Esophagus squamous epithelium (tissue), 5 donors: Measurements from ENCODE around the gene CMC2. TPM values are rescaled to one million over a fixed set of nuclear protein-coding genes. Genes with fewer than 3 reads are reported as not detected.

Source experiments
- DNase-seq: peaks from one replicate; lab custom pipeline; 2025; lab: John Stamatoyannopoulos, UW
- H3K27ac ChIP-seq, 4 donors: fragments of 200-600 bp; sonication (generic); one replicate each; pipeline ENCODE4 v1.5.1; 2016 to 2019; ENCODE audit warnings: mild to moderate bottlenecking in 1 of 4
- H3K27me3 ChIP-seq, 4 donors: fragments of 200-600 bp; sonication (generic); 1 replicate in 3 of 4; 2 replicates in 1 of 4; pipeline versions ENCODE4 v1.5.1 to v1.6.0; 2017 to 2021; ENCODE audit warnings: antibody characterized with exemption in 1 of 4
- H3K36me3 ChIP-seq, 3 donors: fragments of 200-600 bp; sonication (generic); one replicate each; pipeline ENCODE4 v1.5.1; 2016 to 2019
- H3K4me1 ChIP-seq, 3 donors: fragments of 200-600 bp; sonication (generic); one replicate each; pipeline ENCODE4 v1.5.1; 2017 to 2019
- H3K4me3 ChIP-seq, 4 donors: fragments of 200-600 bp; sonication (generic); 1 replicate in 3 of 4; 2 replicates in 1 of 4; pipeline ENCODE4 v1.5.1; 2016 to 2019; ENCODE audit warnings: mild to moderate bottlenecking in 2 of 4, moderate library complexity in 1 of 4
- H3K9me3 ChIP-seq, 3 donors: fragments of 200-600 bp; sonication (generic); one replicate each; pipeline ENCODE4 v1.5.1; 2016 to 2019
- CTCF ChIP-seq, 6 experiments: fragments of 450-650 bp in 4 of 6; fragments of 200-600 bp in 2 of 6; sonication (generic) in 2 of 6; IDR thresholded peaks; one replicate each; pipeline ENCODE4 v1.5.1; 2016 to 2019; ENCODE audit warnings: antibody characterized with exemption in 6 of 6, mild to moderate bottlenecking in 4 of 6, moderate library complexity in 4 of 6
- POLR2A ChIP-seq, 4 donors: fragments of 450-650 bp; IDR thresholded peaks; one replicate each; pipeline ENCODE4 v1.6.1; 2017; ENCODE audit warnings: antibody characterized with exemption in 4 of 4, mild to moderate bottlenecking in 4 of 4, moderate library complexity in 3 of 4
- WGBS, 2 donors: methylation state at CpG; one replicate each; pipeline ENCODE4 v1.1.5; 2018; 5-methylcytosine and 5-hydroxymethylcytosine counted together
- intact Hi-C: fragments of 100-400 bp; cut with DNase I; formaldehyde crosslinking; loops from one replicate; pipeline ENCODE4 v1.15.0; 2022
- total RNA-seq, 4 donors: library from RNA; depleted of rRNA; stranded (reverse); fragments of >200 nt; gene quantifications; one replicate each; pipeline ENCODE4 v1.1.0, GENCODE V29; 2016
- donor health status: DM: yes; HTN: yes; CAD: no.

CMC2 gene
- total RNA-seq, 4 donors from 2014 or later: 7.4 to 41.2 (median 24.4) TPM

DNA sequence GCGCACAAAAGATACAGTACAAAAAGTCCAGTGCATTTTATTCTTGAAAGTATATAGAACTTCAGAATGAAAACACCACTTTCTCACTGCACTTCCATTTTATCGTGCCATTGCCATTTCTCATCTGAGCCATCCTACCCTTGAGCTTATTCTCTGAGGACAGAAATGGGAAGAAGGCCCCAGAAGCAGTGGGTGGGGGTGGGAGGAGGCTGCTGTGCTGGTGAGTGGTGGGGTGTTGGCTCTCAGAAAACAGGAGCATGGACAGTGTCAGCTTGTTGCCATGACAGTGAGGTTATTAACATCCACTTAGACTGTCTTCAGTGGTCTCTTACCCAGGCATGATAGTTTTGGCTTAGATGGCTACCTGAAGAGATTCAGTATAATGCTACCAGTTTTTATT, 33.4 kb upstream of the CMC2 start:
- TF ChIP-seq CTCF (IDR thresholded peaks at IDR 0.05): no peak
- TF ChIP-seq POLR2A (IDR thresholded peaks at IDR 0.05): no peak
- H3K27ac ChIP-seq: no peak overlapping the region
- peaks cover 0 to 73% (median 25%) of the 10 kb centered on the region in 3 donors for H3K36me3 ChIP-seq
- intact Hi-C loops: no loop called here
- H3K9me3 ChIP-seq: no peaks in the 10 kb centered on the region
- H3K4me1 ChIP-seq: peaks cover 4 to 36% (median 16%) of the 10 kb centered on the region in 3 donors
- H3K27me3 ChIP-seq: no peaks in the 10 kb centered on the region
- no peak for DNase-seq
- H3K4me3 ChIP-seq: no peak overlapping the region
- WGBS, 2 donors: 91 to 93% methylated on average over 2 of the region's 2 CpGs

GRCh38 chr16:81036751-81037350, 30.2 kb upstream of the CMC2 start:
- intact Hi-C loops: no loop called here
- peaks cover 0 to 40% (median 3%) of the 10 kb centered on the region in 3 donors for H3K36me3 ChIP-seq
- H3K9me3 ChIP-seq: no peaks in the 10 kb centered on the region
- H3K27me3 ChIP-seq: no peaks in the 10 kb centered on the region
- H3K4me3 ChIP-seq: peak overlapping the region; percentile 65 to 88 (median 80)
- no peak for DNase-seq
- WGBS, 2 donors: 25 to 30% methylated on average over 10 of the region's 10 CpGs
- peaks cover 5 to 39% (median 16%) of the 10 kb centered on the region in 3 donors for H3K4me1 ChIP-seq
- TF ChIP-seq POLR2A (IDR thresholded peaks at IDR 0.05): peak in 1 of 4 donors; percentile 7
- TF ChIP-seq CTCF (IDR thresholded peaks at IDR 0.05): no peak
- peak overlapping the region; percentile 52 to 95 (median 86) for H3K27ac ChIP-seq

GRCh38 chr16:81035975-81036750, 29.5 kb upstream of the CMC2 start:
- Histone ChIP-seq H3K4me3 (peak overlapping the region; percentile 65 to 88 (median 80)), H3K36me3 (peaks cover 0 to 33% (median 0%) of the 10 kb centered on the region in 3 donors), H3K27me3 (no peaks in the 10 kb centered on the region), H3K27ac (peak overlapping the region; percentile 79 to 95 (median 92)), H3K4me1 (peaks cover 5 to 39% (median 16%) of the 10 kb centered on the region in 3 donors), H3K9me3 (no peaks in the 10 kb centered on the region)
- no peak for TF ChIP-seq POLR2A (IDR thresholded peaks at IDR 0.05)
- no peak for TF ChIP-seq CTCF (IDR thresholded peaks at IDR 0.05)
- intact Hi-C loops: no loop called here
- 0 to 3% methylated on average over 2 to 4 of the region's 80 CpGs for WGBS, 2 donors
- DNase-seq: no peak

- WGBS, 2 donors: 18 to 24% methylated on average over 9 to 17 of the region's 54 CpGs
- peaks cover 0 to 27% (median 0%) of the 10 kb centered on the region in 3 donors for H3K36me3 ChIP-seq
- peaks cover 5 to 39% (median 16%) of the 10 kb centered on the region in 3 donors for H3K4me1 ChIP-seq
- DNase-seq: peak; percentile 13
- no peaks in the 10 kb centered on the region for H3K27me3 ChIP-seq
- no peaks in the 10 kb centered on the region for H3K9me3 ChIP-seq
- H3K27ac ChIP-seq: peak within 1 kb of the TSS; percentile 79 to 95 (median 92)
- peak within 1 kb of the TSS; percentile 65 to 88 (median 80) for H3K4me3 ChIP-seq
- intact Hi-C loops: no loop called here
- TF ChIP-seq CTCF (IDR thresholded peaks at IDR 0.05): peak; percentile 89 to 100 (median 99)
- peak in 1 of 4 donors; percentile 44 for TF ChIP-seq POLR2A (IDR thresholded peaks at IDR 0.05)
Measured at GRCh38 chr16:81035398-81035974, 28.8 kb upstream of the CMC2 start, which contains the start of gene ATMIN. Gene ATMIN (plus strand): TSS chr16:81035842. CDS start chr16:81035871, 29 bp downstream.
